B cell (primary cell): Measurements from ENCODE around the gene ERC1. TPM values are rescaled to one million over a fixed set of nuclear protein-coding genes. Genes with fewer than 3 reads are reported as not detected.

ENCODE experiments used
- ATAC-seq: fragments of 200-7000 bp; cut with Tn5 transposase; one replicate; pipeline ENCODE4 v1.10.0; 2021; ENCODE audit warnings: low read depth, mild to moderate bottlenecking, moderate number of reproducible peaks, moderate library complexity
- CTCF ChIA-PET: fragments of 350-600 bp; sonication (Branson Sonifier 250); formaldehyde crosslinking; loops from one replicate; lab custom pipeline; 2021; ENCODE audit warnings: antibody characterized with exemption, inconsistent platforms; lab: Charles Lee
- POLR2A ChIA-PET: fragments of 350-600 bp; sonication (Branson Sonifier 250); formaldehyde crosslinking; loops from one replicate; lab custom pipeline; 2021; ENCODE audit warnings: antibody characterized with exemption; lab: Charles Lee
- DNase-seq: peaks from one replicate; pipeline ENCODE4 v3.0.0; 2013
- H2AFZ ChIP-seq: 2 replicates; pipeline ENCODE4 v1.6.1; 2012; ENCODE audit warnings: mild to moderate bottlenecking, low read depth, low read length; ENCODE audit not compliant: insufficient read depth, poor library complexity, severe bottlenecking
- H3K27ac ChIP-seq, 2 donors: 1 replicate in 1 of 2; 2 replicates in 1 of 2; pipeline ENCODE4 v1.5.1; 2012 to 2013; ENCODE audit warnings: low read length in 2 of 2, mild to moderate bottlenecking in 2 of 2, moderate library complexity in 1 of 2
- H3K27me3 ChIP-seq, 4 experiments: fragments of 200-600 bp in 1 of 4; sonication (generic) in 1 of 4; replicated peaks in 1 of 4; 1 replicate in 2 of 4; 2 replicates in 2 of 4; pipeline versions ENCODE4 v1.6.1 to v1.7.0; 2013 to 2016; ENCODE audit warnings: low read length in 3 of 4, mild to moderate bottlenecking in 2 of 4, mixed read lengths in 1 of 4, moderate library complexity in 1 of 4; ENCODE audit not compliant: insufficient read depth in 4 of 4, control insufficient read depth in 3 of 4; ENCODE audit errors: control extremely low read depth in 1 of 4
- H3K36me3 ChIP-seq, 2 experiments: replicated peaks in 1 of 2; 1 replicate in 1 of 2; 2 replicates in 1 of 2; pipeline versions ENCODE4 v1.6.1 to v1.7.1; 2013; ENCODE audit warnings: low read length in 1 of 2; ENCODE audit not compliant: insufficient read depth in 2 of 2, control insufficient read depth in 1 of 2; ENCODE audit errors: control extremely low read depth in 1 of 2, extremely low read depth in 1 of 2
- H3K4me1 ChIP-seq, 2 donors: fragments of 200-600 bp in 1 of 2; sonication (generic) in 1 of 2; 1 replicate in 1 of 2; 2 replicates in 1 of 2; pipeline versions ENCODE4 v1.5.1 to v1.6.1; 2013 to 2017; ENCODE audit warnings: low read length in 2 of 2; ENCODE audit not compliant: control insufficient read depth in 2 of 2, insufficient read depth in 2 of 2
- H3K4me2 ChIP-seq: replicated peaks from 2 replicates; pipeline ENCODE3; 2012; ENCODE audit warnings: mild to moderate bottlenecking, low read depth, low read length; ENCODE audit not compliant: poor library complexity, severe bottlenecking
- H3K4me3 ChIP-seq, 5 experiments: fragments of 200-600 bp in 1 of 5; sonication (generic) in 1 of 5; 1 replicate in 3 of 5; 2 replicates in 2 of 5; pipeline versions ENCODE4 v1.5.1 to v1.7.0; 2011 to 2016; ENCODE audit warnings: low read length in 4 of 5, mild to moderate bottlenecking in 4 of 5, low read depth in 2 of 5, control low read depth in 1 of 5, moderate library complexity in 1 of 5; ENCODE audit not compliant: insufficient read depth in 1 of 5; ENCODE audit errors: control extremely low read depth in 1 of 5, extremely low read depth in 1 of 5
- H3K79me2 ChIP-seq: fragments of 200-600 bp; sonication (generic); one replicate; pipeline ENCODE4 v1.6.0; 2016; ENCODE audit warnings: low read length; ENCODE audit not compliant: control insufficient read depth, insufficient read depth
- H3K9ac ChIP-seq: fragments of 200-600 bp; sonication (generic); 2 replicates; pipeline ENCODE4 v1.6.1; 2017; ENCODE audit warnings: mild to moderate bottlenecking, low read length, moderate library complexity
- H3K9me3 ChIP-seq, 3 donors: one replicate each; pipeline versions ENCODE4 v1.6.1 to v1.7.1; 2013; ENCODE audit warnings: low read length in 2 of 3; ENCODE audit not compliant: control insufficient read depth in 2 of 3, insufficient read depth in 1 of 3; ENCODE audit errors: control extremely low read depth in 1 of 3
- H4K20me1 ChIP-seq: 2 replicates; pipeline ENCODE4 v1.6.0; 2012; ENCODE audit warnings: mild to moderate bottlenecking, low read length; ENCODE audit not compliant: insufficient read depth, control insufficient read depth, poor library complexity, severe bottlenecking
- H3K27ac Mint-ChIP-seq: one replicate; pipeline ENCODE4 v1.8.0; 2021; ENCODE audit warnings: mixed read lengths
- H3K27me3 Mint-ChIP-seq: one replicate; pipeline ENCODE4 v1.8.0; 2021; ENCODE audit warnings: mixed read lengths
- H3K4me1 Mint-ChIP-seq: one replicate; pipeline ENCODE4 v1.8.0; 2021; ENCODE audit warnings: mixed read lengths
- H3K4me3 Mint-ChIP-seq: one replicate; pipeline ENCODE4 v1.8.0; 2021; ENCODE audit warnings: mixed read lengths
- H3K9me3 Mint-ChIP-seq: one replicate; pipeline ENCODE4 v1.8.0; 2022; ENCODE audit warnings: mixed read lengths; ENCODE audit not compliant: insufficient read depth
- EZH2 ChIP-seq: IDR thresholded peaks from 2 replicates; pipeline ENCODE4 v1.6.1; 2012; ENCODE audit warnings: borderline replicate concordance, low read depth, mild to moderate bottlenecking, moderate library complexity, low read length; ENCODE audit not compliant: insufficient read depth, poor library complexity, severe bottlenecking
- WGBS: methylation state at CpG from one replicate; pipeline ENCODE4 v1.1.5; 2013; ENCODE audit warnings: missing lambda C conversion rate; ENCODE audit not compliant: insufficient coverage; 5-methylcytosine and 5-hydroxymethylcytosine counted together
- intact Hi-C: fragments of 100-400 bp; cut with micrococcal nuclease; formaldehyde crosslinking; loops from one replicate; pipeline ENCODE4 v1.10.0; 2022
- polyA plus RNA-seq: library from polyadenylated mRNA; depleted of rRNA; stranded (reverse); fragments of >200 nt; gene quantifications from 2 replicates; pipeline ENCODE4 v1.2.3, GENCODE V29; 2012
- total RNA-seq, 2 donors: library from RNA; stranded (reverse); fragments of 120-200 nt in 1 of 2; gene quantifications; 1 replicate in 1 of 2; 2 replicates in 1 of 2; pipeline versions ENCODE4 v1.2.3 to v1.2.4, GENCODE V29; 2013 to 2022
- TF ChIP-seq, protein P1 (sequence below): fragments of 200-600 bp; IDR thresholded peaks from one replicate; pipeline ENCODE4 v1.8.0; 2022; ENCODE audit warnings: antibody characterized with exemption, mild to moderate bottlenecking

Gene ERC1
- total and polyA plus RNA-seq, 2 donors (not counting 1 experiment from before 2014, with no cell fraction given): 4.0 to 77.6 TPM

DNA sequence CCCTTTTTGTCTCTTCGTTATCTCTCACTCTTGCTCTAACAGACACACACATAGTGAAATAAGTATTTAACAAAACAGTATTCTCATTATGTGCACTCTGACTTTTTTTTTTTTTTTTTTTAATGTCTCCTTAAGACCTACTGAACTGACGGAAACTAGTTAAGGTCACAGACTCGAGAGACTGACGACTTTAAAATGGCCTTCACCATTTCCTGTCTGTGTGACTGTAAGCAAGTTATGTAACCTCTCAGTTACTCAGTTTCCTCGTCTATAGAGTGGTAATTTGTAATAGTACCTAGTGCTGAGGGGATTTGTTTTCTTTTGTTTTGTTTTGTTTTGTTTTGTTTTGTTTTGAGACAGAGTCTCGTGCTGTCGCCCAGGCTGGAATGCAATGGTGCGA is 318.6 kb downstream of the ERC1 start:
- POLR2A ChIA-PET: no interaction called here
- intact Hi-C loops: no loop called here
- peaks cover 7% of the 10 kb centered on the region for H3K4me1 Mint-ChIP-seq
- CTCF ChIA-PET: no interaction called here
- H3K4me1 ChIP-seq: no peaks in the 10 kb centered on the region
- peaks cover 0 to 1% of the 10 kb centered on the region in 2 experiments for H3K36me3 ChIP-seq
- H3K27ac Mint-ChIP-seq: peak overlapping the region; percentile 32
- no peaks in the 10 kb centered on the region for H3K27me3 ChIP-seq
- no peak overlapping the region for H3K4me2 ChIP-seq
- peak overlapping the region; percentile 21 for H3K4me3 Mint-ChIP-seq
- no peaks in the 10 kb centered on the region for H3K27me3 Mint-ChIP-seq
- WGBS: 88% methylated on average over 6 of the region's 8 CpGs
- no peaks in the 10 kb centered on the region for H3K79me2 ChIP-seq
- no peak overlapping the region for H3K4me3 ChIP-seq
- peaks cover 6% of the 10 kb centered on the region for H3K9me3 Mint-ChIP-seq
- no peak for ATAC-seq
- no peak overlapping the region for H2AFZ ChIP-seq
- H4K20me1 ChIP-seq: no peaks in the 10 kb centered on the region
- peak overlapping the region in 1 of 2 donors; percentile 40 for H3K27ac ChIP-seq
- TF ChIP-seq, protein P1, sequence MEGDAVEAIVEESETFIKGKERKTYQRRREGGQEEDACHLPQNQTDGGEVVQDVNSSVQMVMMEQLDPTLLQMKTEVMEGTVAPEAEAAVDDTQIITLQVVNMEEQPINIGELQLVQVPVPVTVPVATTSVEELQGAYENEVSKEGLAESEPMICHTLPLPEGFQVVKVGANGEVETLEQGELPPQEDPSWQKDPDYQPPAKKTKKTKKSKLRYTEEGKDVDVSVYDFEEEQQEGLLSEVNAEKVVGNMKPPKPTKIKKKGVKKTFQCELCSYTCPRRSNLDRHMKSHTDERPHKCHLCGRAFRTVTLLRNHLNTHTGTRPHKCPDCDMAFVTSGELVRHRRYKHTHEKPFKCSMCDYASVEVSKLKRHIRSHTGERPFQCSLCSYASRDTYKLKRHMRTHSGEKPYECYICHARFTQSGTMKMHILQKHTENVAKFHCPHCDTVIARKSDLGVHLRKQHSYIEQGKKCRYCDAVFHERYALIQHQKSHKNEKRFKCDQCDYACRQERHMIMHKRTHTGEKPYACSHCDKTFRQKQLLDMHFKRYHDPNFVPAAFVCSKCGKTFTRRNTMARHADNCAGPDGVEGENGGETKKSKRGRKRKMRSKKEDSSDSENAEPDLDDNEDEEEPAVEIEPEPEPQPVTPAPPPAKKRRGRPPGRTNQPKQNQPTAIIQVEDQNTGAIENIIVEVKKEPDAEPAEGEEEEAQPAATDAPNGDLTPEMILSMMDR: no peak
- no peak for TF ChIP-seq EZH2
- DNase-seq: no peak
- no peak overlapping the region for H3K9ac ChIP-seq
- H3K9me3 ChIP-seq: peaks cover 0 to 3% (median 1%) of the 10 kb centered on the region in 3 donors

DNA sequence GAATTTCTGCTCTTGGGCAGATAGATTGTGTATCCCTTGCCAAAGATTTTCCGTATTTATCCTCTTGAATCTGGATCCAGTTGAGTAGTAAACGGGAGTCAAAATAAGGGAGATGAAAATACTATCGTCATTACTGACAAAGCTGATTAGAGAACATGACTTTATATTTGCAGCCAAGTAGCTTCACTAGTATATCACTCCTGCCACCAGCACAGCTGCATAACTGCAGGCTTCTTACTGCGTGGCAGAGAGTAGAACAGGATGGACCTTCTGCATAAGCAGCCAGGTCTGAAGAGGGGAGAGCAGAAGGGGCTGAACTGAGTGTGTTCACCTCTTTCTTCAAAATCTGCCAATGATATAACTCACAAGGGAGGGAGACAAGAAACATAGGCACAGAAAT is 319.6 kb downstream of the ERC1 start:
- intact Hi-C loops: no loop called here
- Histone ChIP-seq H3K27ac (no peak overlapping the region), H3K27me3 (no peaks in the 10 kb centered on the region), H3K9me3 (peaks cover 2 to 10% (median 6%) of the 10 kb centered on the region in 3 donors), H3K79me2 (no peaks in the 10 kb centered on the region), H3K36me3 (peaks cover 0 to 1% of the 10 kb centered on the region in 2 experiments), H3K4me3 (no peak overlapping the region), H3K9ac (no peak overlapping the region), H4K20me1 (no peaks in the 10 kb centered on the region), H3K4me2 (no peak overlapping the region), H2AFZ (no peak overlapping the region), H3K4me1 (no peaks in the 10 kb centered on the region)
- Mint-ChIP-seq H3K27ac (no peak overlapping the region), H3K4me1 (peaks cover 7% of the 10 kb centered on the region), H3K9me3 (peaks cover 6% of the 10 kb centered on the region), H3K4me3 (no peak overlapping the region), H3K27me3 (no peaks in the 10 kb centered on the region)
- ChIA-PET CTCF (no interaction called here), POLR2A (no interaction called here)
- ATAC-seq: no peak
- no peak for DNase-seq
- WGBS: no CpG with 5 or more reads among the region's 4 CpGs
- TF ChIP-seq, protein P1: no peak
- TF ChIP-seq EZH2: no peak
